DOHH2 (cell line): Measurements from ENCODE around the gene ABCF2.

Experiments used
- EZH2phosphoT487 ChIP-seq: fragments of 200-600 bp; sonication (generic); IDR thresholded peaks from 2 replicates; pipeline ENCODE4 v1.6.1; 2017; ENCODE audit warnings: borderline replicate concordance, mild to moderate bottlenecking, antibody characterized with exemption, low read length, moderate library complexity, mixed read lengths
- TF ChIP-seq, protein P1 (sequence below): fragments of 200-600 bp; sonication (generic); IDR thresholded peaks from one replicate; pipeline ENCODE4 v1.5.1; 2014; ENCODE audit warnings: antibody characterized with exemption, mild to moderate bottlenecking, low read depth, low read length; ENCODE audit not compliant: poor library complexity, severe bottlenecking

DNA sequence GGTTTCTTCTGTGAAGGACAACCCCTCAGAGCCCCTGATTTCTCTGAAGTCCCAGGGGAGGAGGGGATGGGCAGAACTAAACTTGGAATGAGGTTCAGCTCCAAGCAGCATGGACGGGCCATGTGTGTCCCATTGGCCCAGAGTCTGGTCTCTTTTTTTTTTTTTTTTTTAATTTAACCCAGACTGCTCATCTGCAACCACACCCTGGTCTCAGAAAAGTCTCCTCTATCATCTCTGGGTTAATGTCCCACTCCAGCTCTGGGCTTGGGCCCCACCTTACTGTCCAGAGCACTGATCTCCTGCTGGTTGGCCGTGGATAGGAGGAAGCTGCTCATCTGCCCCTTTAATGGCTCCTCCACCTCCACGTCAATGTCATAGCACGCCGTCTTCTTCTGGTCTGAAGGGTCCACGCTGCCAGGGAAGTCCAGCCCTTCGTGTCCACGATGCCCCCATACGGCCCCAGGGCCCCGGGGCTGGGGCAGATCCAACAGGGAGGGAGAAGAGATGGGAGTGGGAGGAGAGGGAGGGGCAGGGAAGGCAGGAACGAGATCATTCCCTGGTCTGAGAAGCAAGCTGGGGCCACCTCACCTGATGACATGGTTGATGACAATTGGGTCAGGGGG, 12.9 kb upstream of the ABCF2 start:
- TF ChIP-seq, protein P1, sequence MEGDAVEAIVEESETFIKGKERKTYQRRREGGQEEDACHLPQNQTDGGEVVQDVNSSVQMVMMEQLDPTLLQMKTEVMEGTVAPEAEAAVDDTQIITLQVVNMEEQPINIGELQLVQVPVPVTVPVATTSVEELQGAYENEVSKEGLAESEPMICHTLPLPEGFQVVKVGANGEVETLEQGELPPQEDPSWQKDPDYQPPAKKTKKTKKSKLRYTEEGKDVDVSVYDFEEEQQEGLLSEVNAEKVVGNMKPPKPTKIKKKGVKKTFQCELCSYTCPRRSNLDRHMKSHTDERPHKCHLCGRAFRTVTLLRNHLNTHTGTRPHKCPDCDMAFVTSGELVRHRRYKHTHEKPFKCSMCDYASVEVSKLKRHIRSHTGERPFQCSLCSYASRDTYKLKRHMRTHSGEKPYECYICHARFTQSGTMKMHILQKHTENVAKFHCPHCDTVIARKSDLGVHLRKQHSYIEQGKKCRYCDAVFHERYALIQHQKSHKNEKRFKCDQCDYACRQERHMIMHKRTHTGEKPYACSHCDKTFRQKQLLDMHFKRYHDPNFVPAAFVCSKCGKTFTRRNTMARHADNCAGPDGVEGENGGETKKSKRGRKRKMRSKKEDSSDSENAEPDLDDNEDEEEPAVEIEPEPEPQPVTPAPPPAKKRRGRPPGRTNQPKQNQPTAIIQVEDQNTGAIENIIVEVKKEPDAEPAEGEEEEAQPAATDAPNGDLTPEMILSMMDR = no peak
- TF ChIP-seq EZH2phosphoT487 = no peak
